ENCODE data around the gene CNTN3. TPM values are rescaled to one million over a fixed set of nuclear protein-coding genes. Genes with fewer than 3 reads are reported as not detected.

CNTN3 gene
- total and polyA plus RNA-seq, 7 donors, result 0.60 to 4.1 (median 1.5) TPM

- DNase-seq, result no peak
- 83 to 93% methylated on average over 7 of the region's 7 CpGs for WGBS, 2 donors
- intact Hi-C loops (cut with DNase I), result no loop called here
- no peak for TF ChIP-seq POLR2AphosphoS5 (IDR thresholded peaks at IDR 0.05)
- TF ChIP-seq POLR2A (IDR thresholded peaks at IDR 0.05), result no peak
- TF ChIP-seq CTCF (IDR thresholded peaks at IDR 0.05), result no peak
- no peak for TF ChIP-seq EP300 (IDR thresholded peaks at IDR 0.05)
- Histone ChIP-seq H3K27ac (no peak overlapping the region), H3K9me3 (no peaks in the 10 kb centered on the region), H3K27me3 (peaks cover 0 to under 1% (median 0%) of the 10 kb centered on the region in 3 donors), H3K4me3 (no peak overlapping the region), H3K4me1 (peaks cover 0 to 8% (median 0%) of the 10 kb centered on the region in 4 donors), H3K36me3 (no peaks in the 10 kb centered on the region)
Measured at GRCh38 chr3:74606996-74607395, 7.5 kb downstream of the CNTN3 start.

DNA sequence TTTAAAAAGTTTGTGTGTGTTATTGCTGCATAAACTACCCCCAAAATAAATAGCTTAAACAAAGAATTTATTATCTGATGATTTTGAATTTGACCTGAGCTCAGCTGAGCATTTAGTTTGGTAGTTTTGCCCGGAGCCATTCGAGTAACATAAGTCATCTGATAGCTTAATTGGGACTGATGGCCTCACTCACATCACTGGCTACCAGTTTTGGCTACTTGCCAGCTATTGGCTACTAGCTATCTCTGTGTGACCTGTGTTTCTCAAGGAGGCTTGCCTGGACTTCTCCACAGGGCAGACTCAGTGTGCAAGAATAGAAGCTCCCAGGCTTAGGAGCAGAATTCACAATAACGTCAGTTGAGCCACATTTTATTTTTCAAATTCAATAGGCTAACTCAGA is 9.0 kb downstream of the CNTN3 start:
- Histone ChIP-seq H3K9me3 (no peaks in the 10 kb centered on the region), H3K4me1 (no peaks in the 10 kb centered on the region), H3K27me3 (no peaks in the 10 kb centered on the region), H3K36me3 (no peaks in the 10 kb centered on the region), H3K27ac (no peak overlapping the region), H3K4me3 (no peak overlapping the region)
- intact Hi-C loops (cut with DNase I), result no loop called here
- 89 to 95% methylated on average over 3 of the region's 3 CpGs for WGBS, 2 donors
- DNase-seq, result no peak
- TF ChIP-seq EP300 (IDR thresholded peaks at IDR 0.05) (no peak), POLR2AphosphoS5 (IDR thresholded peaks at IDR 0.05) (no peak), POLR2A (IDR thresholded peaks at IDR 0.05) (no peak), CTCF (IDR thresholded peaks at IDR 0.05) (no peak)

DNA sequence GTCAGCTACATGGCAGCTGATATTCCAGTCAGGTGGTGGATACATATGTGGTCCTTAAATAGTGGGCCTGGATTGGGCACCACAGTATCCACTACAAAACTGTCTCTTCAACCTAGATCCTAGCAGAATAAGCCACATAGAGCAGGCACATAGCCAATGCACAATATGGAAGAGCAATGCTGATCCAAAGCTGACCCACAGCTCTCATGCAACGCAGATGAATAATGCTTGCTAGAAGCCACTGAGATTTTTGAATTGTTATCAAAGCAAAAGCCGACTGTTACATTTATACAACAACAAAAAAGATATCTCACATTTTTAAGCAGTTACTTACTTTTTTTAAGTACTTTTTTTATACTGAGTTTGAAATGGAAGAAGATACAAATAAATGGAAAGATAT is 11.2 kb downstream of the CNTN3 start:
- Histone ChIP-seq H3K4me3 (no peak overlapping the region), H3K36me3 (no peaks in the 10 kb centered on the region), H3K27ac (no peak overlapping the region), H3K27me3 (no peaks in the 10 kb centered on the region), H3K4me1 (no peaks in the 10 kb centered on the region), H3K9me3 (no peaks in the 10 kb centered on the region)
- no peak for TF ChIP-seq POLR2A (IDR thresholded peaks at IDR 0.05)
- no peak for TF ChIP-seq EP300 (IDR thresholded peaks at IDR 0.05)
- TF ChIP-seq CTCF (IDR thresholded peaks at IDR 0.05), result no peak
- TF ChIP-seq POLR2AphosphoS5 (IDR thresholded peaks at IDR 0.05), result no peak
- 94 to 95% methylated on average over 2 of the region's 2 CpGs for WGBS, 2 donors
- intact Hi-C loops (cut with DNase I), result no loop called here
- DNase-seq, result no peak

DNA sequence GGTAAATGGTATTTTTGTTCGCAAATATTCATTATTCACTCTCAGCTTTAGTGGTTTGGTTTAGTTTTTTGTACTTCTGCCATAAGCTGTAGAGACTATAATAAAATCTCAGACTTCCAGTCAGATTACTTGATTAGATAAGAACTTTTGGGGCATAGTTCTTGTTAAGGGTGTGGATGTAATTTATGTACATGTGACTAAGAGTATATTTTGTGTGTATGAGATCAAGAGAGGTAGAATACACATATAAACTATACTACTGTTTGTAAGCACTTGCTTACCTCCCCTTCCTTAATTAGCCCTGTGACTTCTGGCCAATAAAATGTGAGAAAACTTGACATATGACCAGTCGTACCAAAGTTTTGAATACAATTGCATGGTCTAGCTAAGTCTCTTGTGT is 12.0 kb downstream of the CNTN3 start:
- H3K27ac ChIP-seq, result no peak overlapping the region
- H3K4me1 ChIP-seq, result no peaks in the 10 kb centered on the region
- TF ChIP-seq POLR2A (IDR thresholded peaks at IDR 0.05) (no peak), CTCF (IDR thresholded peaks at IDR 0.05) (no peak), EP300 (IDR thresholded peaks at IDR 0.05) (no peak), POLR2AphosphoS5 (IDR thresholded peaks at IDR 0.05) (no peak)
- no peak for DNase-seq
- H3K27me3 ChIP-seq, result no peaks in the 10 kb centered on the region
- WGBS, 2 donors, result 10 to 63% methylated on average over 2 of the region's 2 CpGs
- intact Hi-C loops (cut with DNase I), result no loop called here
- H3K9me3 ChIP-seq, result no peaks in the 10 kb centered on the region
- H3K4me3 ChIP-seq, result no peak overlapping the region
- H3K36me3 ChIP-seq, result no peaks in the 10 kb centered on the region

GRCh38 chr3:74601793-74602192 is 12.7 kb downstream of the CNTN3 start:
- Histone ChIP-seq H3K4me1 (no peaks in the 10 kb centered on the region), H3K27me3 (no peaks in the 10 kb centered on the region), H3K9me3 (no peaks in the 10 kb centered on the region), H3K4me3 (no peak overlapping the region), H3K36me3 (no peaks in the 10 kb centered on the region), H3K27ac (no peak overlapping the region)
- DNase-seq, result no peak
- intact Hi-C loops (cut with DNase I), result no loop called here
- WGBS, 2 donors, result 20 to 67% methylated on average over 2 of the region's 2 CpGs
- TF ChIP-seq CTCF (IDR thresholded peaks at IDR 0.05) (no peak), POLR2A (IDR thresholded peaks at IDR 0.05) (no peak), EP300 (IDR thresholded peaks at IDR 0.05) (no peak), POLR2AphosphoS5 (IDR thresholded peaks at IDR 0.05) (no peak)
